Hematopoietic multipotent progenitor cell treated with erythropoietin and hydrocortisone succinate and interleukin-3 and kit ligand, for 8 days (in vitro differentiated cells): ENCODE data around the gene POC1A.

Experiments used
- DNase-seq: peaks from one replicate; pipeline ENCODE4 v3.0.0-alpha.2; 2015

POC1A gene

GRCh38 chr3:52083556-52084087, 70.6 kb downstream of the POC1A start:
- no peak for DNase-seq

GRCh38 chr3:52082951-52083350, 71.3 kb downstream of the POC1A start:
- no peak for DNase-seq

- peak; percentile 25 for DNase-seq
Measured at GRCh38 chr3:52080830-52081719, 73.1 kb downstream of the POC1A start.

- DNase-seq: no peak
Measured at GRCh38 chr3:52079958-52080357, 74.3 kb downstream of the POC1A start.

GRCh38 chr3:52078781-52079560, 75.3 kb downstream of the POC1A start:
- DNase-seq: no peak

GRCh38 chr3:52077925-52078324, 76.3 kb downstream of the POC1A start:
- DNase-seq: no peak

- no peak for DNase-seq
Measured at GRCh38 chr3:52076896-52077780, 77.1 kb downstream of the POC1A start.

GRCh38 chr3:52073490-52073889, 80.7 kb downstream of the POC1A start:
- DNase-seq: no peak

- DNase-seq: no peak
Measured at GRCh38 chr3:52072471-52072870, 81.8 kb downstream of the POC1A start.

GRCh38 chr3:52072020-52072419, 82.2 kb downstream of the POC1A start:
- no peak for DNase-seq

GRCh38 chr3:52070724-52071621, 83.2 kb downstream of the POC1A start:
- DNase-seq: no peak

GRCh38 chr3:52069855-52070254, 84.4 kb downstream of the POC1A start:
- no peak for DNase-seq

GRCh38 chr3:52069135-52069534, 85.1 kb downstream of the POC1A start:
- no peak for DNase-seq

GRCh38 chr3:52068730-52069129, 85.5 kb downstream of the POC1A start:
- DNase-seq: no peak

GRCh38 chr3:52068055-52068571, 86.1 kb downstream of the POC1A start:
- no peak for DNase-seq

GRCh38 chr3:52067526-52067925, 86.7 kb downstream of the POC1A start:
- DNase-seq: no peak

- no peak for DNase-seq
Measured at GRCh38 chr3:52067046-52067445, 87.2 kb downstream of the POC1A start.

GRCh38 chr3:52065264-52065756, 88.9 kb downstream of the POC1A start:
- no peak for DNase-seq

GRCh38 chr3:52064561-52064960, 89.7 kb downstream of the POC1A start:
- DNase-seq: no peak

GRCh38 chr3:52063026-52063723, 91.0 kb downstream of the POC1A start:
- DNase-seq: no peak

GRCh38 chr3:52062505-52062904, 91.7 kb downstream of the POC1A start:
- DNase-seq: no peak
